SK-N-DZ (cell line): ENCODE measurements around the gene TAOK1.

ENCODE experiments used
- DNase-seq: peaks from one replicate; pipeline ENCODE4 v3.0.0-alpha.2; 2015; ENCODE audit warnings: low spot score

Gene TAOK1

DNA sequence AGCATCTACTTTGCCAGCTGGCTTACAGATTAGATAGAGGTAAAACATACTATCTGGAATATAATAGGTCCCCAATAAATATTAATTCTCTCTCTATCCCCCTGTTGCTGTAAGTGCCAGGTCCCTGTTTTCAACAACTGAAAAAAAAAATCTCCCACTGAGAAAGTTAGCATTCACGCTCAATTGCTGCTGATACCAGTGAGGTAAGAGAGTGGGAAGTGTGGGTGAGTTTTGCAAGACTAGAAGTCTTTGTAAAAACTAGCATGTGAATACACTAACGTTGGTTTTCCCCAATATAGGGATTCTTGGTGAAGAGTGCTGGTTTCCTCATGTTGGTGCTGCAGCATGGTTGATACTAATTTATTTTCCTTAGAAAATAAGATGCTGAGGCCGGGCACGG lies 11.7 kb upstream of the TAOK1 start:
- DNase-seq = no peak

- no peak for DNase-seq
These were observed 10.8 kb upstream of the TAOK1 start for GRCh38 chr17:29379084-29379991.

DNA sequence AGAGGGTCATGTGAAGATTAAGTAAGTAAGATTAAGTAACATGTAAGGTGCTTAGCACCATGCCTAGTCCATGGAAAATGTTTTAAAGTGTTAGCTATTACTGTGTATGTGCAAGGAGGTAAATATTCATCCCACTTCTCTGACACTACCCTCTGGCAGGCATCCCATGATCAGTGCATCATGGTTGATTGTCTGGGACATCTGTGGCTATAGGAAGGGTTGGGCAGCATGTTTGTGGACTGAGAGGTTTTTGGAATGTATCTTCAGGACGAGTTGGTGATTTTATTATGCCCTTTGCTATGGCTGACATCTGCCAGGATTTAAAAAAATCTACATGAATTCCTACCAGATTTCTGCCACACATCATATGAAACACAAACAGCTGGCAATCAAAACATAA lies 6.5 kb upstream of the TAOK1 start:
- DNase-seq = no peak

DNA sequence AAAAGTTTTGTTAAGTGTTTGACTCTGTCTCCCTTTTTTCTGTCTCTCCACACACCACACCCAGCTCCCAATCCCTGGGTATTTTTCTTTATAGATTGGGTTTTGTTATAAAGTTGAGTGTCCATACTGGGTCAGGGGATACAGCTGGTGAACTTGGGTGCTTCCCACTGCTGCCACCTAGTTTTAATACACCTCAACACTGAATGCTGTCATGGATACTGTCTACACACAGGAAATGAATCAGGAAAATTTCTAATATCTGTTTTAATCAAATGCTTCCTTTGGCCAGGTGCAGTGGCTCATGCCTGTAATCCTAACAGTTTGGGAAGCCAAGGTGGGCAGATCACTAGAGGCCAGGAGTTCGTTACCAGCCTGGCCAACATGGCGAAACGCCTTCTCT lies 5.3 kb upstream of the TAOK1 start:
- DNase-seq = no peak

DNA sequence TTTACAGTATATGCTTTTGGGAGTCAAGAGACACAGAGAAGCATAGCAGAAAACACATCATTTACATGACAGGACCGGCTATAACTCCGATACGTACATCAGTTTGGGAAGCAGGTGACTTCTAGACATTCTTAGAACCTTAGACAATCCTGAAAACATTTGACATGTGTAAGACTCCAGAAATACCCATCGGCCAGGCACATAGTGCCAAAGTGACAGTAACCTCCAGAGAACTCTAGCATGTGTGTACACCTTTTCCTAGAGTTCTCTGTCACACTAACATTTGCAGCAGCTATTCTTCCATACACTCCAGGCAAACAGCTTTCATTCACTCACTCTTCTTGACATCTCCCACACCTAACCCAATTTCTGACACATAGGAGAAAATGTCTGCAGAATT lies 3.4 kb upstream of the TAOK1 start:
- DNase-seq = no peak

- no peak for DNase-seq
These were observed 1.2 kb upstream of the TAOK1 start for GRCh38 chr17:29388937-29389336.

- DNase-seq = peak; percentile 49
These were observed 878 bp downstream of the TAOK1 start for GRCh38 chr17:29390851-29391631.

GRCh38 chr17:29393436-29393835 lies 3.3 kb downstream of the TAOK1 start:
- DNase-seq = no peak

DNA sequence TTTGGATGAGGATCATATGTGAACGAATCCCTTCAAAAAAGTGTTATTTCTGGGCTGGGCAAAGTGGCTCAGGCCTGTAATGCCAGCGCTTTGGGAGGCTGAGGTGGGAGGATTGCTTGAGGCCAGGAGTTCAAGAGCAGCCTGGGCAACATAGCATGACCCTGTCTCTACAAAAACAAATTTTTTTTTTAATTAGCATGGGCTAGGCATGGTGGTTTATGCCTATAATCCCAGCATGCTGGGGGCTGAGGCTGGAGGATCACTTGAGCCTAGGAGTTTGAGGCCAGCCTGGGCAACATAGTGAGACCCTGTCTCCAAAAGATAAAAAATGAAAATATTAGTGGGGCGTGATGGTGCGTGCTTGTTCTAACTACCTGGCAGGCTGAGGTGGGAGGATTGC lies 4.6 kb downstream of the TAOK1 start:
- DNase-seq = no peak

DNA sequence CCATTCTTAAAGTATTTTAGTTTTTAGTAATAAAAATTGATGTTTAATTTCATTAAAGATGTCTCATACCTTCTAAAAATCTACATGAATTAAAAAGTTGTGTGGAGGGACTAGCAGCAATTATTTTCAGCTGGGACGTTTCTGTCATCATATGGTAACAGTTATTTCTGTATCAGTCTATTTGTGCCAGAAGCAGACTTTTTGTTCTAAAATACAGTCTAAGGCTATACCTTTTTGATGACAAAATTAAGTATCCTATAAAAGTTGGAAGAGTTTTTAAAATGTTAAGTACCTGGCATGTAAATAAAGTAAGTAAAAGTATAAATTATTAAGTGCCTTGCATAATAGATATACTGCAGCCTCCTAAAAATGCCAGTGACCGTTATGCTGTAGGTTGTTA lies 5.9 kb downstream of the TAOK1 start:
- no peak for DNase-seq

DNA sequence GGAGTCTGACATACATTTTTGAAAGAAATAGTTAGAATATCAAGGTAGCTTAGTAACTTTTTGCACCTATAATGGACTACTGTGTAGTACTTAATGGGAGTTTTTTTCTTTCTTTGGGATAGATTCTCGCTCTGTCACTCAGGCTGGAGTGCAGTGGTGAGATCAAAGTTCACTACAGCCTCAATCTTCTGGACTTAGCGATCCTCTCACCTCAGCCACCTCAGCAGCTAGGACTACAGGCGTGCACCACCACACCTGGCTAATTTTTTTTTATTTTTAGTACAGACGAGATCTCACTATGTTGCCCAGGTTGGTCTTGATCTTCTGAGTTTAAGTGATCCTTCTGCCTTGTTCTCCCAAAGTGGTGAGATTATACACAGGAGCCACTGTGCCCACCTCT lies 9.5 kb downstream of the TAOK1 start:
- no peak for DNase-seq

DNA sequence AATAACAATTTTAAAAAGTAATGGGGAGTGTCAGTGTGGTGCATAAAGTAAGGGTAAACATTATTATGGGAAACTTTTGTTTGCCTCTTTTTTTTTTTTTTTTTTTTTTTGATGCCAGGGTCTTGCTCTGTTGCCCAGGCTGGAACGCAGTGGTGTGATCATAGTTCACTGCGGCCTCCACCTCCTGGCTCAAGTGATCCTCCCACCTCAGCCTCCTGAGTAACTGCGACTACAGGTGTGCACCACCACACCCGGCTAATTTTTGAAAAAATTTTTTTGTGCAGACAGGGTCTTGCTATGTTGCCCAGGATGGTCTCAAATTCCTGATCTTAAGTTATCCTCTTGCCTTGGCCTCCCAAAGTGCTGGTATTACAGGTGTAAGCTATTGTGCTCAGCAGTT lies 10.7 kb downstream of the TAOK1 start:
- no peak for DNase-seq

- no peak for DNase-seq
These were observed 11.1 kb downstream of the TAOK1 start for GRCh38 chr17:29401258-29401657.

GRCh38 chr17:29407856-29408255 lies 17.7 kb downstream of the TAOK1 start:
- no peak for DNase-seq

DNA sequence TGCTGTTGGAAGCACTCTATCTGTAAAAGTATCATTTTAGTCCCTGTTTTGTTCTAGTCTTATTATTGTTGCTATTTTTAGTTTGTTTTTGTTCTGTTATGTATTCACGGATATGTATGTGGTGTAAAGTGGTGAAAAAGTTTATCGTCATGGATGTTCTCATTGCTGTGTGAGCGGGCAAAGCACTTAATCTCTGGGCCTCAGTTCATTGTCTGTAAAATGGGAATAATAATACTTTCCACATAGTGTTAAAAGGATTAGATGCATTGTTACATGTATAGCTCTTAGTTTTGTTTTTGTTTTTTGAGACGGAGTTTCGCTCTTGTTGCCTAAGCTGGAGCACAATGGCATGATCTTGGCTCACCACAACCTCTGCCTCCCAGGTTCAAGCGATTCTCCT lies 19.8 kb downstream of the TAOK1 start:
- DNase-seq = no peak

DNA sequence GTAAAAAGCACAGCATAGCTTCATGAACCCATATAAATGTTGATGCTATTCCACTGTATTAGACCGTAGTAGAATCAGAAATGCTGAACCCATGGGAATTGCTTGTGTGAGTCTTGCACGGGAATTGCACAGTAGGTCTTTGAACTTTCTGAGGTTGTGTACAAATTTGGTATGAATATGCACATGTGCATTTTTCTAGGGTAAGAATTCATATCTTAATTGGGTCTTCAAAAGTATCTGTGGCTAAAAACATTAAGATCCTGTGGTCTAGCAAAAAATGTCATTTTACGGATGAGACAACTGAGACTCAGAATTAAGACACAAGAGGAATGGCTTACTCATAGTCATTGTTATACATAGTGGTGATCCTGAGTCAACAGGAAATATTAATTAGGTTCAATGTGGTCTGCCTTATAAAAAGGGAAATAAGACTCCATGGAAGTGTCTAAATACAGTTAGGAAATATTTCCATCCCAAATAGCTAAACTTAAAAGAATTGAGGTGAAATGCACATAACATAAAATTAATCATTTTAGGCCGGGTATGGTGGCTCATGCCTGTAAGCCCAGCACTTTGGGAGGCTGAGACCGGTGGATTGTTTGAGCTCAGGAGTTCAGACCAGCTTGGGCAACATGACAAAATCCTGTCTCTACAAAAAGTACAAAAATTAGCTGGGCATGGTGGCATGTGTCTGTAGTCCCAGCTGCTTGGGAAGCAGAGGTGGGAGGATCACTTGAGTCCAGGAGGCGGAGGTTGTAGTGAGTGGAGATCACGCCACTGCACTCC lies 22.8 kb downstream of the TAOK1 start:
- DNase-seq = no peak

DNA sequence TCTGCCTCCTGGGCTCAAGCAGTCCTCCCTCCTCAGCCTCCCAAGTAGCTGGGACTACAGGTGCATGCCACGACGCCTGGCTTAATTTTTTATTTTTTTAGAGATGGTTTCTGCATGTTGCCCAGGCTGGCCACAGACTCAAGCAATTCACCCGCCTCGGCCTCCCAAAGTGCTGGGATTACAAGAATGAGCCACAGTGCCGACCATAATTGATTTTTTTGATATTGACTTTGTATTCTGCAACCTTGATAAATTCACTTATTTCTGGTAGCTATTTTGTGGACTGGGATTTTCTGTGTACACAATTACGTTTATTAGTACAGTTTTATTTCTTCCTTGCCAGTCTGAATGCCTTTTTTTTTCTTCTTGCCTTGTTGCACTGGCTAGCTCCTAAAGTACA lies 30.0 kb downstream of the TAOK1 start:
- no peak for DNase-seq

- DNase-seq = no peak
These were observed 40.1 kb downstream of the TAOK1 start for GRCh38 chr17:29430275-29430674.

- DNase-seq = no peak
These were observed 43.4 kb downstream of the TAOK1 start for GRCh38 chr17:29433541-29433940.

- DNase-seq = no peak
These were observed 44.4 kb downstream of the TAOK1 start for GRCh38 chr17:29434550-29434949.

DNA sequence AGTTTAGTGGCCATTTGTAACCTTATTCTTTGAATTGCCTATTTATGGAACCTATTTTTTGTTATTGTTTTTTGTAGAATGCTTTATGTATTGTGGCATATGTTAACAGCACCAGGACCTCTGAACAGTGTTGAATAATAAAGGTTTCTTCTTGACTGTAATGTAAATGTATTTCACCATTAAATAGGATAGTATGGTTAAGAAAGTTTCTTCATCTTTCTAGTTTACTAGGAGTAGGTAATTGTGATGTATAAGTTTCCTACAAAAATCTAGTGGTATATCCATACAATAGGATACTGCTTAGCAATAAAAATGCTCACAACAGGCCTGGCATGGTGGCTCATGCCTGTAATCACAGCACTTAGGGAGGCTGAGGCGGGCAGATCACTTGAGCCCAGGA lies 52.3 kb downstream of the TAOK1 start:
- DNase-seq = no peak
